Endodermal cell (in vitro differentiated cells): ENCODE results near the gene DLX4. TPM values are rescaled to one million over a fixed set of nuclear protein-coding genes. Genes with fewer than 3 reads are reported as not detected.

ENCODE experiments used
- DNase-seq: peaks from one replicate; pipeline ENCODE4 v3.0.0-alpha.2; 2017
- H3K27ac ChIP-seq: 2 replicates; pipeline ENCODE4 v1.5.1; 2013; ENCODE audit warnings: mild to moderate bottlenecking, low read depth, low read length, moderate library complexity
- H3K27me3 ChIP-seq: 2 replicates; pipeline ENCODE4 v1.6.1; 2013; ENCODE audit warnings: mild to moderate bottlenecking, low read length, moderate library complexity; ENCODE audit not compliant: insufficient read depth, control insufficient read depth, poor library complexity, severe bottlenecking
- H3K36me3 ChIP-seq: 2 replicates; pipeline ENCODE4 v1.7.0; 2013; ENCODE audit warnings: mild to moderate bottlenecking, low read length, moderate library complexity; ENCODE audit not compliant: control insufficient read depth, insufficient read depth
- H3K4me1 ChIP-seq: one replicate; pipeline ENCODE4 v1.7.0; 2013; ENCODE audit warnings: low read length; ENCODE audit not compliant: control insufficient read depth, insufficient read depth
- H3K4me3 ChIP-seq: 2 replicates; pipeline ENCODE4 v1.5.1; 2013; ENCODE audit warnings: mild to moderate bottlenecking, low read length, moderate library complexity
- H3K9ac ChIP-seq: 2 replicates; pipeline ENCODE4 v1.6.1; 2013; ENCODE audit warnings: mild to moderate bottlenecking, low read length, moderate library complexity; ENCODE audit not compliant: poor library complexity, severe bottlenecking; ENCODE audit errors: extremely low read depth
- H3K9me3 ChIP-seq: 2 replicates; pipeline ENCODE4 v1.6.1; 2013; ENCODE audit warnings: mild to moderate bottlenecking, low read length, moderate library complexity; ENCODE audit not compliant: control insufficient read depth
- H3K27ac Mint-ChIP-seq: 2 replicates; pipeline ENCODE4 v1.8.0; 2020; ENCODE audit warnings: mixed read lengths
- H3K27me3 Mint-ChIP-seq: 2 replicates; pipeline ENCODE4 v1.8.0; 2021; ENCODE audit warnings: mild to moderate bottlenecking, mixed read lengths; ENCODE audit not compliant: insufficient read depth
- H3K36me3 Mint-ChIP-seq: 2 replicates; pipeline ENCODE4 v1.8.0; 2020; ENCODE audit warnings: low read depth, mixed read lengths
- H3K4me1 Mint-ChIP-seq: 2 replicates; pipeline ENCODE4 v1.8.0; 2020; ENCODE audit warnings: mixed read lengths
- H3K4me3 Mint-ChIP-seq: 2 replicates; pipeline ENCODE4 v1.8.0; 2020; ENCODE audit warnings: mild to moderate bottlenecking, moderate library complexity, mixed read lengths
- H3K9me3 Mint-ChIP-seq: 2 replicates; pipeline ENCODE4 v1.8.0; 2020; ENCODE audit warnings: mild to moderate bottlenecking, mixed read lengths
- WGBS, 2 experiments: methylation state at CpG; one replicate each; pipeline versions ENCODE4 v1.1.5 to v1.1.7; 2013; ENCODE audit warnings: missing lambda C conversion rate in 2 of 2, mixed read lengths in 1 of 2; ENCODE audit not compliant: insufficient coverage in 1 of 2, insufficient read length in 1 of 2; 5-methylcytosine and 5-hydroxymethylcytosine counted together
- total RNA-seq, 2 donors: library from RNA; stranded (reverse); fragmentation: NEBNext Ultra II Directional in 1 of 2; extraction: Animal tissue kit (Norgen Biotek cat#: 25700) in 1 of 2; gene quantifications; 2 replicates in 1 of 2; 3 replicates in 1 of 2; pipeline ENCODE4 v1.2.1, GENCODE V29; 2021
- TF ChIP-seq, protein P1 (sequence below): fragments of 200-600 bp; sonication (generic); conservative IDR thresholded peaks from 2 replicates; pipeline ENCODE4 v1.5.0; 2021; ENCODE audit warnings: antibody characterized with exemption, mild to moderate bottlenecking

The DLX4 gene
- total RNA-seq, 2 donors from 2014 or later, result 1.6 to 2.1 TPM

DNA sequence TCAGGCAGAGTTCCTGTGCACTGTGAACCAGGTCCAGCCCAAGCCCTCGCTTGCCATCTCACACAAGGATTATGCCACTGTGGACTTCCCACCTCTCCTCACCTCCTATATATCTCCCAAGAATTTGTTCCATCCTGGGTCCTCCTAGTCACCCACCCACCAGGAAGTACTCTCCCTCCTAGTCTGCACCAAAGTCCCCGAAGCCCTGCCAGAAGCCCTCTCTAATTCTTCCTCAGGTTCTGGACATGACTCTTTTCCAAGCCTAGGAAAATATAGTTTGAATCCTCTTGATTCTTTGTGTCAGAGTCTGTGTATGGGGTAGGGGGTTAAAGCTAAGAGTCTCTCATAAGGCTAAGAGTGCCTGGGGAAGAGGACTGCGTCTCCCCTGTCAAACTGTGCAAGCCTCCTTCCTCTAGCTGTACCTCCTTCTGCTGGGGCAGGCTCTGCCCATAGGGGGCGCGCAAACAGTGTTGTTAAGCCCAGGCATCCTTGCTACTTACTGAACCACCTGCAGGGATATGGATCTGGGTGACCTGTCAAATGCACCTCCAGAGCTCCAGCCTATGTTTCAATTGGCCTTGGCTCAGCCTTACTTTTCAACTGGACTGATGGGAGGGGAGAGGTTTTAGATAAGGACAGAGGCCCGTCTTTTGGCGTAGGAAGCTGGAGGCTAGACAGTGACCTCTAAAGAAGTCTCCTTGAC is 16.6 kb upstream of the DLX4 start:
- no peak overlapping the region for H3K27ac Mint-ChIP-seq
- H3K4me1 Mint-ChIP-seq, result no peaks in the 10 kb centered on the region
- 35 to 51% methylated on average over 6 to 7 of the region's 7 CpGs for WGBS, 2 experiments

DNA sequence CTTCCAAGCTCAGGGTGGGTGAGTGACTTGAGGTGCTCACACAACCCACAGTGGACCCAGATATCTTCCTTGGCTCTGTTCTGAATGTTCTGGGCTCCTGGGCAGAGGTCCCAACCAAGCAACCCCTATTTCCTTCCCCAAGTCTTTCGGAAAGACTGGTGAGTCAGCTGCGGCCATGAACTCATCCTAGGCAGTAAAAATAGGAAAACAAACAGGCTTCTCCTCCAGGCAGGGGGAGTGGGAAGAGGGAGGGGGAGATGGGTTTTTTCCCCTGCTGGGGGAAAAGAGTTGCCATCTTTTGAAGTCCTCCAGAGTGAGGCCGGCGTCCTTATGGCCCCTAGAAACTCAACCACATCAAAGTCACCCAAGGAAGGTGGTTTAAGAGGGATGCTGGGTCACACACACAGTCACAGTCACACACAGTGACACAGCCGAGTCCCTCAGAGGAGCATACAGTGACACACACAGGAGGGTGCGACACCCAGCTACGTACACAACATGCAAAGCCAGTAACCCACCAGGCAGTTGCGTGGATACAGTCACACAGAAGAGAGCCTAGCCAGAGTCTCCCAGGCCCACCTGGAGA is 16.0 kb upstream of the DLX4 start:
- no peaks in the 10 kb centered on the region for H3K9me3 Mint-ChIP-seq
- Histone ChIP-seq H3K9me3 (no peaks in the 10 kb centered on the region), H3K4me1 (no peaks in the 10 kb centered on the region), H3K27ac (no peak overlapping the region), H3K9ac (no peak overlapping the region), H3K4me3 (no peak overlapping the region), H3K27me3 (peaks cover 8% of the 10 kb centered on the region), H3K36me3 (no peaks in the 10 kb centered on the region)
- H3K4me1 Mint-ChIP-seq, result no peaks in the 10 kb centered on the region
- no peak overlapping the region for H3K27ac Mint-ChIP-seq
- WGBS, 2 experiments, result 81% methylated on average over 6 of the region's 8 CpGs; no CpG with 5 or more reads in 1 of the 2 experiments
- DNase-seq, result no peak
- no peaks in the 10 kb centered on the region for H3K36me3 Mint-ChIP-seq
- TF ChIP-seq, protein P1, sequence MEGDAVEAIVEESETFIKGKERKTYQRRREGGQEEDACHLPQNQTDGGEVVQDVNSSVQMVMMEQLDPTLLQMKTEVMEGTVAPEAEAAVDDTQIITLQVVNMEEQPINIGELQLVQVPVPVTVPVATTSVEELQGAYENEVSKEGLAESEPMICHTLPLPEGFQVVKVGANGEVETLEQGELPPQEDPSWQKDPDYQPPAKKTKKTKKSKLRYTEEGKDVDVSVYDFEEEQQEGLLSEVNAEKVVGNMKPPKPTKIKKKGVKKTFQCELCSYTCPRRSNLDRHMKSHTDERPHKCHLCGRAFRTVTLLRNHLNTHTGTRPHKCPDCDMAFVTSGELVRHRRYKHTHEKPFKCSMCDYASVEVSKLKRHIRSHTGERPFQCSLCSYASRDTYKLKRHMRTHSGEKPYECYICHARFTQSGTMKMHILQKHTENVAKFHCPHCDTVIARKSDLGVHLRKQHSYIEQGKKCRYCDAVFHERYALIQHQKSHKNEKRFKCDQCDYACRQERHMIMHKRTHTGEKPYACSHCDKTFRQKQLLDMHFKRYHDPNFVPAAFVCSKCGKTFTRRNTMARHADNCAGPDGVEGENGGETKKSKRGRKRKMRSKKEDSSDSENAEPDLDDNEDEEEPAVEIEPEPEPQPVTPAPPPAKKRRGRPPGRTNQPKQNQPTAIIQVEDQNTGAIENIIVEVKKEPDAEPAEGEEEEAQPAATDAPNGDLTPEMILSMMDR, result no peak
- peaks cover 71% of the 10 kb centered on the region for H3K27me3 Mint-ChIP-seq
- H3K4me3 Mint-ChIP-seq, result no peak overlapping the region

More for the DNA sequence above, 16.6 kb upstream of the DLX4 start:
- Histone ChIP-seq H3K9ac (no peak overlapping the region), H3K4me3 (no peak overlapping the region), H3K36me3 (no peaks in the 10 kb centered on the region), H3K27me3 (peaks cover 8% of the 10 kb centered on the region), H3K4me1 (no peaks in the 10 kb centered on the region), H3K27ac (no peak overlapping the region), H3K9me3 (no peaks in the 10 kb centered on the region)
- Mint-ChIP-seq H3K4me3 (no peak overlapping the region), H3K9me3 (no peaks in the 10 kb centered on the region), H3K27me3 (peaks cover 73% of the 10 kb centered on the region), H3K36me3 (no peaks in the 10 kb centered on the region)
- TF ChIP-seq, protein P1, result peak; percentile 97
- DNase-seq, result peak; percentile 99

DNA sequence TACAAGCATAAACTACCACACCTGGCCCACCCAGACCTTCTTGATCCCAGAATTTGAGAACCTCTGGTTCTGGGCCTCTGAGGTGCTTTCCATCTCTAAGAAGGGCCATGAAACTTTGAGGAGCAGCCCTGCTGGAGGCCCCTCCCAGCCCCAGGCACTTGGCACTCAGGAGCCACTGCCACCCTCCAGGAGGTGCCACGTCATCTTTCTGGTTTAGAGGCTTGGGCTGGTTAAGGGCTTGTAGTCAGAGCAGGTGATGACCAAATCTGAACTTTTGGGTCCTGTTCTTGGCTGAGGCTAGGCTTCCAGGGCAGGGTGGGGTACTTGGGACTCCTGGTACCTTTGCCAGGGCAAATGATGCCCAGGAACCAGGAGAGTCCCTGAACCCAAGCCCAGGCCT is 13.8 kb upstream of the DLX4 start:
- no peak for DNase-seq
- Histone ChIP-seq H3K27ac (no peak overlapping the region), H3K4me1 (no peaks in the 10 kb centered on the region), H3K9me3 (no peaks in the 10 kb centered on the region), H3K9ac (no peak overlapping the region), H3K27me3 (peaks cover 8% of the 10 kb centered on the region), H3K4me3 (no peak overlapping the region), H3K36me3 (no peaks in the 10 kb centered on the region)
- H3K4me1 Mint-ChIP-seq, result no peaks in the 10 kb centered on the region
- H3K4me3 Mint-ChIP-seq, result no peak overlapping the region
- H3K27me3 Mint-ChIP-seq, result peaks cover 71% of the 10 kb centered on the region
- TF ChIP-seq, protein P1, result no peak
- no peaks in the 10 kb centered on the region for H3K9me3 Mint-ChIP-seq
- H3K27ac Mint-ChIP-seq, result no peak overlapping the region
- WGBS, 2 experiments, result 77% methylated on average over 1 of the region's 1 CpG; no CpG with 5 or more reads in 1 of the 2 experiments
- H3K36me3 Mint-ChIP-seq, result no peaks in the 10 kb centered on the region
